Stimulated activated CD8-positive, alpha-beta memory T cell treated with anti-CD3 and anti-CD28 coated beads, Interleukin-15, amount 100 ng/mL, for 1 hour (primary cell): ENCODE results near the gene ITGB2.

ENCODE experiments used
- DNase-seq: peaks from one replicate; pipeline ENCODE4 v3.0.0-alpha.2; 2020; ENCODE audit warnings: low read depth

ITGB2 gene

DNA sequence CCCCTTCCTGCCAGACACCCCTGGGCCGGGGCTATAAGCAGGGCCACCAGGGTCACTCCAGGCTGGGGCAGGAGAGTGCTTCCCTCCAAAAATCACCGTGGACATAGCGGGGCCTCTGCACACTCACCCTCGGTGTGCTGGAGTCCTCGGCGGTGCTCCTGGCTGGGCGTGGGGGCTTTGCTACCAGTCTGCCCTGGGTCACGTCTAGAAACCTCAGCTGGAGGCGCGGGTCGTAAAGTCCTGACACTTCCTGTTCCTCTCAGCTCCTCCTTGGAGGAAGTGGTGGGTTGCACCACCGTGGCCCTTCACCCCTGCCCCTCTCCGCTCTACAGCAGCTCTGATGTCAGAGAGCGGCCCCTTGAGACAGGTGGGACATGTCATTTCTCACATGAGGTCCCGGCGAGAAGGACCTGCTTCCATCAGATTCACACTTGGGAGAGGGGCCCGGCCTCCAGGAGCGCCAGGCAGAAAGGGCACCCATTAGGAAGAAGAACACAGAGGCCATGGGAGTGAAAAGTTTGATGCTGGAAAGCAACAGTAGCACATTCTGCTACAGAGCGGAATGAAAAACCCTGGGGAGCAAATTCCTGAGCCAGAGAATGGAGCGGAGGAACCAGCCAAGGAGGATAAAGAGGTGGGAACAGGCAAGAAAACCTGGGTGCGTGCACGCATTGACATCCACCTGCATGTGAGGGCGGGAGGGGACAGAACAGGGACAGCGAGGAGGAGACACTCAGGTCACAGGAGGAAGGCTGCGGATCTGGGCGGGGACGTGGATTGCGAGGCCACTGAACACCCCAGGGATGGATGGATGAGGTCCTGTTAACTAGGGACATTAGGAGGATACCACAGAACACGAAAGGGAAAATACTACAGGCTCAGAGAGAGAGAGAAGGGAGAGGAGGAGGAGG lies at the start of gene ITGB2:
Gene ITGB2, minus strand, starts transcription at position 206 of the 911 bp plus-strand sequence. CDS start 10,117 bp downstream, outside the sequence.
- DNase-seq, result no peak

DNA sequence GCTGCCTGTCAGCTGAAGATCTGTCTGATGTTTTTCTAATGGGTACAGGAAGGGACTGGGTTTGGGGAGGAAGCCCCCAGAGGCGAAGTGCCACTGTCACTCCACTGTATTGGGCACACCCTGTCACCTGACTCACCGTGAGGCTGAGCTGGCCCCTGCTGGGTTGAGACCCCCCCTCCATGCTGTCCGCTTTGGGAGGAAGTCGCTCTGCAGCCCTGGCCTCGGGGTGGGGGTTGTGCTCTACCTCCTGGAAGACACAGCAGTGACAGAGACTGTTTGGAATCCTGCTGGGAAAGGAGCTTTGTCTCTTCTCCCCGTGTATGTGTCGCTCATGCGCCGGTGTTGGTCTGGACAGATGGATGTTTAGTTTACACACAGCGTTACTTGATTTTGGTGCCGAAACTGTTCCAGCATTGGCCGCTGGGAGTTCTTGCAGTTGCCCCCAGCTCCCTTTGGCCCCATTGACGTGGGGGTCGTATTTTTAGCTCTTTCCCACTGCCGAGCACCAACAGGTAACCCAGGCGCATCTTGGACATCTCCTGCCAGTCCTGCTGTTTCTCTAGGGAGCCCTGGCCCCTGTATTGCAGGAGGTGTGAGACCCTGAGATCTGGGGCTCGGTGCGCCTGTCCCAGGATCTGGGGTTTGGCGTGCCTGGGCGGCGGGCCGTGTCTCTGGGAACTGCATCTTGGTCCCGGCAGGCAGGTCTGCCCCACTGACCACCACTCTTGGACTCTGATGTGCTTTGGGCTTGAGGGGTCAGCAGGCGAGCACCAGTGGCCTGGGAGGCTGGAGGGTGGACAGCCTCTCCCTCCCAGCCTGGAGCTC lies 49.4 kb upstream of the ITGB2 start:
- DNase-seq, result no peak

DNA sequence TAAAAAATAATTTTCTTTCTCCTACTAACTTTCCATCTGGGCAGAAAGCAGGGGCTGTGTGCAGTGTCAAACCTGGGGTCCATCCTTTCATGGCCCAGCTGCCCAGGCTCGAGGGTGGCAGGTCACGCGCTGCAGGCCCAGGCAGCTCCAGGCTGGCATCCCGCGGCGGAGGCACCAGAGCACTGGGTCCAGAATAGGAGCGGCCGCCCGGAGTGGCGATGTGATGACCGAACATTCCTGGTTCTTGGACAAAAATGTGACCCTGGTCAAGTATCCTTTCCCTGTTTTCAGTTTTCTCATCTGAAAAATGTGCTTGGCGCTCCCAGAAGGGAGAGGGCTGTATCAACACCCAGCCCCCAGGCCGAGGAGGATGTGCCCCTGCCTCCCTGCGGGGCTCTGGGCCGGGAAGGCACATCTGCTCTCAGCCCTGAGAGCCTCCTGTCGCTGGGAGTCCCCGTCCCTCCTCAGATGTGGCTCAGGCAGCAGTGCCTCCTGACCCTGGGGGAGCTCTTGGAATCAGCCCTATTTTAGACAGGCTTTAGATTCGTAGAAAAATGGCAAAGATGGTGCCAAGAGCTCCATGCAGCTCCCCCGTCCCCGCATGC lies 48.5 kb upstream of the ITGB2 start:
- no peak for DNase-seq

DNA sequence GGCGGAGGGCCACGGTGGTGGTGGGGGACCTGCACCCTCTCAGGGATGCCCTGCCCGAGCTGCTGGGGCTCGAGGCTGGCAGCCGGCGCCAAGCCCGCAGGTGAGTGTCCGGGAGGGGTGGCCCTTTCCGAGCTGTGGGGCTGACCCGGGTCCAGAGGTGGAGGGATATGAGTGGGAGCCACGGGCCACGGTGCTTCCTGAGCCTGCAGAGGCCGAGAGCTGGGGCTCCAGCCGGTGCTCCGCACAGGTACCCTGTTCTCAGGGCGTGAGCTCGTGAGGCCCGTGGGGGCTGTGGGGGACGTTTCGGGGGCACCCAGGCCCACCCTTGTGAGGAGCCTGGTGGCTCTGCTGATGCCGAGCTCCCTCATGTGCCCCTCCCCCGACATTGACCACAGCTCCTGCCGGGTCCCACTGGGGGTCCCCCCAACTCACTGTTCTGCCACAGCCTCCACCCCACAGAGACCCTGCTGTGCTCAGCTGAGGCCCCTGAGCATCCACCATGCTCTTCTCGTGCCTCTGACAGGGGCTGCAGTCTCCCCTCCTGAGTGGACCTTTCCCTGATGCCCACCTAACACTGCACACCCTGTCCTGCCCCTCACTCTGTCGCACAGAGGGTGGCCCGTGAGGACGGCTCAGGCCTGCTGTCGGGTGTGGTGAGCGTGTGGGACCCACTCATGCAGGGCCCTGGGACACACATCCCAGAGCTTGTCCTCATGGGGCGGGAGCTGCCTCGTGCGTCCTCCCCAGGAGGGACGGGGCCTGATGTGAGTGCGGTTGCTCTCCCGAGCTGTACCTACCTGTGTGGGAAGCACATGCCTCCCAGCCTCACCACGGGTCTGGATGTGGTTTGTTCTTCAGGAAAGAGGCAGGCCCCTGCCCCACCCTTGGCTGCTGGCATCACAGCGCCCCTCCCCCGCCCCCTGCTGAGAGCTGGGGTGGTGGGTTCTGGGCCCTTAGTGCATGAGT lies 46.7 kb upstream of the ITGB2 start:
- no peak for DNase-seq

DNA sequence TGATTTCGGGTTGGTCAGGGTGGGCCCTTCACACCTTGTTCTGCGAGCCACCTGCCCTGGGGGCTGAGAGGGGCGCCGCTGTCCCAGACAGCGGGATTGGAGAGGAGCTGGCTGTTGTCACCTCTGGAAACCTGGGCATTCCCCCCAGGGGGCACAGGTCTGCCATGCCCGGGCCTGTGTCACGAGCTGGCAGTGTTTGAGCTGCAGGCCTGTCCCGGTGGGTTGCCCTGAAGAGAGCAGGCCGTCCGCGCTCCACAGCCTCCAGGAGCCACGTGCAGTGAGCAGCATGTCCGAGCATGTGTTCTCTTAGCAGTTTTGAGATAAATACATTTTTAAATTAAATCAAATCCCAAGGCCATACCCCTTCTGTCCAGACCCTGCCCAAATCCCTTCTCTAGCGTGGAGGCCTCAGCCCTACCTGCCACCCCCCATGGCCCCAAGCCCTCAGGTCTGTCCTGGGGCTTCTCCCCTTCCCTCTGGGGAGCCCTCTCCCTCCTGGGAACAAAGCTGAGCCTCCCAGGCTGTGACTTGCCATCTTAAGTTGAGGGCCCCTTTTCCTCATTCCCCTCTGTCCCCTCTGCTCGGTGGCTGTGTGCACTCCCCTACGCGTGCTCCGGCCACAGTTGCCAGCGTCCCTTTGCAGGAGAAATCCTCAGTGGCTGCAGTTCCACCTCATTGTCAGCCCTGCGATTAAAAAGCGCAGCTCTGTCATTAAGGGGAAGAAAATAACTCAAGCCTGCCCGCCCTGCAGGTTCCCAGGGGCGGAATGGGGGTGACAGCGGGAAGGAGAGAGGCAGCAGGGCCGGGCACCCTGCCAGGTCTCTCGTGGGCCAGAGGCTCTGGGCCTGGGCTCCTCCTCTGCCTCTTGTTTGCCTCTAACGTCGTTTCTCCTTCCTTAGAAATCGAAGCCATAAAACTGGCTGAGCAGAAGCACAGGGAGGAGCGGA lies 45.7 kb upstream of the ITGB2 start:
- DNase-seq, result no peak

DNA sequence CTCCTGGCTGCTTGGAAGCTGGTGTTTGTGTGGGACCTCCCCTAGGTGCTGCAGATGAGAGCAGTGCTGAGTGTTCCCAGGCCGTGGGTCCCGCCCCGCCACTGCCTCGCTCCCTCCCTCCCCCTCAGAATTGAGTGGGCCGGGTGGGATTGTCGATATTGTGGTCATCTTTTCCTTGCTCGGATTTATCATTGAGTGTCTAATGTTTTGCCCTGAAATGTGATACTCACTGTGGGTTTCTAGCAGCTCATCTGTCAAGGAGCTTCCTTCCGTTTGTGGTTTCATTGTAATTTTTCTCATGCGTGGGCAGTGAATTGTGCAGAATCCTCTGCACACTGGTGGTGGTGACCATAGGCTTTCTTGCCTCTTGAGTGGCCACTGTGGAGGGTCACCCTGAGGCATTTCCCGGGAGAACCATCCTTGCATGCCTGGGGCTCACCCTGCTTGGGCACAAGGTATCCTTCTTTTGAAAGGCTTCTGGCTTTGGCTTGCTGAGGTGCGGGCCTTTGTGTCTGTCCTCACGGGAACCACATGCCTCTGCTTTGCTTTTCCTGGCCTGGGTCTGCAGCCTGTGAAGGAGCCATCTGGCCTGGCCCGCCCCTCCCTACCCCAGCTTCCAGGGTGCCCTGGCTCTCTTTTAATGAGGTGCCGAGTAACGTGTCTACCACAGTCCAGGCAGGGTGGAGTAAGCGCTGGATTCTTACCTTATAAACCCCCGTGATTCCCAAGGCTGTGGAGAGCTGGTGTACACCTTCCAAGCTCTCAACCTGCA lies 44.7 kb upstream of the ITGB2 start:
- no peak for DNase-seq

DNA sequence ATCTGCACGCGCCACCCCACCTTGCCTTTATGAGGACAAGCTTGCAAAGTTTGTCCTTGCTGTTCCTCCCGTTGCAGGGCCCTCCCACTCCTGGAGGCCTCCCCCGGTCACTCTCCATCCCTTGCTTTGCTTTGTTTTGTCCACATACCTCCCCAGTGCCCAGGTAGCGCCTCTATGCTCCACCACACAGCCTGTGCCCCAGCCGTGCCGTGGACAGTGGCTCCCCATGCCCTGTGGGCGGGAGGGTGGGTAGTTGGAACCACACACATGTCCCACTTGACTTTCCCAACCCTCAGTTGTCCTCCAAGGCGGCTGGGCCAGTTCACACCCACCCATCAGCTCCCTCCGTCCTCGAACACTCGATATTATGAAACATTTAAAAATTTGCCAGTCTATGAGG lies 43.7 kb upstream of the ITGB2 start:
- DNase-seq, result no peak

DNA sequence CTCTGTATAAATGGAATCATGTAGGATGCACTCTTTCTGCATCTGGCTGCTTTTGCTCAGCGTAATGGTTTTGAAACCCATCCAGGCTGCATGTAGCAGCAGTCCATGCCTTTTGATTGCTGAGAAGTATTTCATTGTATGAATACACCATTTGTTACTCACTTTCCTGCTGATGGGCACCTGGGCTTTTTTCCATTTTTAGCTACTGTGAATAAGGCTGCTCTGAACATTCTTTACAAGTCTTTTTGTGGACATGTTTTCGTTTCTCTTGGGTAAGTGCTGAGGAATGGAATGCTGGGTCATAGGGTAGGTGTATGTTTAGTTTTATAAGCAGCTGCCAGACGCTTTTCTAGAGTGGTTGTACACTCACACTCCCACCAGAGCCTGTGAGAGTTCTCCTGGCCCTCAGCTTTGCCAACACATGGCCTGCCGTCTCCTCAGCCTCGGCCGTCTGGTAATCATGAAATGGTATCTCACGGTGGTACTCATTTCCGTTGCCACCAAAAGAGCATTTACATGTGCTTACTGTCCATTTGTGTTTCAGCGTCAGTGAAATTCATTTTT lies 41.8 kb upstream of the ITGB2 start:
- no peak for DNase-seq

DNA sequence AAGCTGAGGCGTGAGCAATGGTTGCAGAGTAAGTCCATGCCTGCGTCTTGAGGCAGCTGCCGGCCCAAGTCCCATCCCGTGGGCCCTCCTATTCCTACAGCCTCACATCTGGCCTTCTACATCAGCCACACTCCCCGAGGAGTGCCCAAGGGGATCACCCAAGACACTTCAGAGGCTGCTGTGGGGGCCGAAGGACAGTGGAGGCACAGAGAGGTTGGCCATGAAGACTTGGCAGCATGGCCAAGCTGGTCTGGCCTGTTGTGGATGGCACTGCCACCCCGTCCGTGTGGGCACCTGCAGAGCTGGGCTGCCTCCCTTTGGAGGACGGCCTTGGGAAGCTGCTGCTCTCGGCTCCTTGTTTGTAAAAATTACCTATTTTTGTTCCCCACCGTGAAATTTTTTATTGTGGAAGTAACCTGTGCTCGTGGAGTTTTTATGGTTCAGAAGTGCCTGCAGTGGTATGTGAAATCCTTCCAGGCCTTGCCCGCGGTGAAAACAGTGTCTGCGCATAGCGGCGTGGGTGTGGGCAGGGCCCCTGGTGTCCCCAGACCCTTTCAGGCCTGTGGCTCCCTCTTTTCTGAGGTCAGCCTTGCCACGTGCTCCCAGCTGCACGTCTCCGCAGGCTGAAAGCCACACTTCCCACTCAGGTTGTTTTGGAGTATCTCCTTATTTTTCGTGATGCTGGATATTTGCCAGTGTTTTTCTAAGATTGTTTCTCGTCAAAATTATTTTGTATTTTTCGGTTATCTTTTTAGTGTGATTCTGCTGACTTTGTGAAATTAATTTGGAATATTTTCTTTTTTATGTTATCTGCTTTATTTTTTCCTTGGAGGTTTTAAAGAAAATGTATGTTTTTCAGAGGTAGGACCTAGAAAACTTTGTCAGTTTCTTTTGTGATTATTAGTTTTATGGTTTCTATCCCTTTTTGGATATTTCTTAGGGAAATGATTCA lies 39.7 kb upstream of the ITGB2 start:
- DNase-seq, result no peak

DNA sequence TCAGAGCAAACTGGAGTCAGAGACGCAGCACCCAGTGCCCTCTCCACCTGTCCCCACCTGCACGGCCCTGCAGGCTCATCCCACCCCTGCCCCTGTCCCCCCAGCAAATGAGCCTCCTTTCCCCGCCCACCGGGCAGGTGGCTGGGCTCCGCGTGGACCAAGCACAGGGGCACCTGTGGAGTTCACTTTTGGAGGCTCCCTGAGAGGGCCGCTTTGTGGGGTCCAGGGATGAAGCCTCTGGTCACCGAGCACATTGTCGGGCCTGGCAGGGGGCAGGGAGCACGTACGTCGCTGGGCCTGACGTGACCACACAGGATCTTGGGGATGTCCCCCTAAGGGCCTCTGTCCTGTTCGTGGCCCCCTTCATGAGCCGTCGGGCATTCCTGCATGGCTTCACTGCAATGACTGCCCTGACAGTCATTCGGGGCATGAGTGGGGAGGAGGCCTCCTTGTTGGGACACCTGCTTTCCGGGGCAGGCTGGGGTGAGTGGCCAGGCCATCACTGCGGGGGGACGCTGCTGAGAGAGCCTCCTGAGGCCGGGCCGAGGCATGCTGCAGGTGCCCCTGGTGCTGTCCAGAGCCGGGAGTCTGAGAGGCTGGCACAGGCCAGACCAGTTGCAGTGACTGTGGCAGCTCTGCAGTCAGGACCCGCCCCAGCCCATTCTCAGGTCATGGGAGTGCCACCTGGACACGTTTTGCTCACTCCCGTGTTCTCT lies 38.8 kb upstream of the ITGB2 start:
- no peak for DNase-seq

DNA sequence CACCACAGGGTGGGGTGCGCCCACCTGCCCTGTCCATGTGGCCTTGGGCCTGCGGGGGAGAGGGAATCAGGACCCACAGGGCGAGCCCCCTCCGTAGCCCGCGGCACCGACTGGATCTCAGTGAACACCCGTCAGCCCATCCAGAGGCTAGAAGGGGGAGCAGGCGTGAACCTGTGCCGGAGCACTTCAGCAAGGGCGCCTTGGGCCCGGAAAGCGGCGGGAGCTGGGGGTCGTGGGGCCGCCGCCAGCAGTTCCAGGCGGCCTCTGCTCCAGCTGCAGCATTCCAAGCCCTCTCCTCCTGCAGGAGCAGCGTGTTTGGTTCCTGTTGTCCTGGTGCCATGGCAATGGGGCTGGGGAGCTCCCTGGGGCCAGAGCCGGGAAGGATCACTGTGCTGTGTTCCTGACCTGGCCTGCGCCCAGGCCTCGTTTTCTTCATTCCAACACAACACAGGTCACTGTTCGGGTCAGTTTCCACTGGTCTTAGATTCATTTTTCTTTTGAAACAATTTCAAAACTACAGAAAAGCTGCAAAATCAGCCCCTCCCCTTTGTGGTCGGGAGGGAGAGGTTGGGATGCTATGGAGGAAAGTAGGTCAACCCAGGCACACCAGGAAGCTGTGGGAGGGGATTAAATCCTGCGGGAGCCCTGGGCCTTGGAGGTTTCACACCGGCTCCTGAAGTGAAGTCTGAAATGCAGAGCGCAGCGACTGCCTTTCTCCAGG lies 37.9 kb upstream of the ITGB2 start:
- DNase-seq, result no peak

DNA sequence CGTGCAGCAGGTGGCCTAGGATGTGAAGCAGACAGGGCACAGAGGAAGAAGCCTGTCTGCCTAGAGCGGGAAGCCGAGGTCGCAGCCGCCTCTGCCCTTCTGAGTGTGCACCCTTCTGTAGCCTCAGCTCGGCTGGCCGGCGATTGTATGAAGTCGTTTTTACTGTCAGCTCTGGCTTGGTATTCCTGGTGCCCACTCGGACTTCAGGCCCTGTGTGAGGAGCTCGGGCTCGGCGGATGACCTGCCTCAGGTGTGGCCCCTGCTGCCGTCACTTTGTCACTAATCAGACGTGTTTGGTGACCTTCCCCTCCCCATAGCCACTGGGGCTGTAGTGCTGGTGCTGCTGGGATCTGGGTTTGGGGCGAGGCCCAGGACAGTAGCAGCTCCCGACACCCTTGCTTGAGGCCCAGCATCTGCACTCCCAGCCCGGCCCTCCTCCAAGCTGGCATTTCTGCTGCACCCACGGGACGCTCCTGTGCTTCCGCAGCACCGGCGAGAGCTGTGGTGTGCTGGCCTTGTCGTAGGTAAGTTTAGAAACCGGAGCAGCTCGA lies 37.3 kb upstream of the ITGB2 start:
- no peak for DNase-seq

DNA sequence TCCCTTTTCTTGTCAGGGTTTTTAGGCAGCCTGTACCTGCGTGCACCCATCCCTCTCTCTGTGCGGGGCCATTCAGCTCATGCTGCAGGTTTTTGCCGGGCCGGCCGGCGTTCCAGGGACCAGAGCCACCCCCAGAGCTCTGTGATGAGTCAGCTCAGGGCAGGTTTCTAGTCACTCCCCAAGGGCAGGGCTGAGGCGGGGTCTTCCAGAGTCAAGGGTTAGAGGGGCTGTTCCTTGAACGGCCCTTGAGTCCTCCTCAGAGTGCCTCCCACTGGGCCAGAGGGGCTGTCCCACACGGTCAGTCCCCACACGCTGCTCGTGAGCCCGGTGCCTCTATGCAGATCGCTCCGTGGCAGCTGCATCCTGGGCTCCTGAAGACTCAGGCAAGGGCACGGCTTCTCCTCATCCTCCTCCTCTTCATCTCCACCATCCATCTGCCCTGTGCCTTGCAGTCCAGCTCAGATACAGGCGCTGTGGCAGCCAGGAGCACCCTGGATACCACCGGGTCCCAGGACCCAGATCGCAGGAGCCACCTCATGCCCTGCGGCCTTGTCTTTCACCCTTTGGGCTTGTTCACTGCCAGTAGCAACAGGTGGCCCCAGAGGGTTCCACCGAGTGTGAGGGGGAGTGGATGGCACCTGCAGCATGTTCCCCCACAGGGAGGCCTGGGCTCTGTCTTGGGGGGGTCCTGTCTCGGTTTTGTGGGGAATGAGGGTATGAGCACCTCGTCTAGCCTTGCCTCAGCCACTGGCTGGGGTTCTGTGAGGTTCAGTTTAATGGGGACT lies 36.5 kb upstream of the ITGB2 start:
- DNase-seq, result no peak

DNA sequence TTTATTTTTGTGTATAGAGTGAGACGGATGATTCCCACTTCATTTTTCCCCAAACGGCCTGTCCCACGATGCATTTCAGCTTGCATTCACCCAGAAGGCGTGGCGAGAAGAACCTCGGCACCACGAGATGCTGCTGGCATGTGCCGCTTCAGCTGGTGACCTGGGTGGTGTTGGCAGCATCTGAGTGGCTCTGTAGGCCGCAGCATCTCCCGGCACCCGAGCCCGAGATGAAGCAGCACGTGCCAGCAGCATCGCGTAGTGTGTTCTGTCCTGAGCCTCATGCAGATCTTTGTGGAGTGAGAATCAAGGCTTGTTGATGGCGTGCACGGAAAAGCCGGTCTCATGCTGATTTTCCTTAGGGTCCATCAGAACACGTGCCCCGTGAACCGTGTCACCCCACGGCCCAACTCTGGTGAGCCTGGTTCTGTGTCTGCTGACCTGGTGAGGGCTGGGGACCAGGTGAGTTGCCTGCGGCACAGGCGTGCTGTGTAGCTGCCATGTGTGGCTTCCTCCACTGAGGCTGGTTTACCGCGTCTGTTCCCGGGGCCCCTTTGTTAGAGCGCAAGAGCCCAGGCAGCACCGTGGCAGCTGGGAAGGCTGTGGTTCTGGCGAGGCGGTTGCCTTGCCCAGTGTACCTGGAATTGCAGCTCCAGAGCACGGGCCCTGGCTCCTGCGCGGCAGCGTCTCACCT lies 35.8 kb upstream of the ITGB2 start:
- no peak for DNase-seq

DNA sequence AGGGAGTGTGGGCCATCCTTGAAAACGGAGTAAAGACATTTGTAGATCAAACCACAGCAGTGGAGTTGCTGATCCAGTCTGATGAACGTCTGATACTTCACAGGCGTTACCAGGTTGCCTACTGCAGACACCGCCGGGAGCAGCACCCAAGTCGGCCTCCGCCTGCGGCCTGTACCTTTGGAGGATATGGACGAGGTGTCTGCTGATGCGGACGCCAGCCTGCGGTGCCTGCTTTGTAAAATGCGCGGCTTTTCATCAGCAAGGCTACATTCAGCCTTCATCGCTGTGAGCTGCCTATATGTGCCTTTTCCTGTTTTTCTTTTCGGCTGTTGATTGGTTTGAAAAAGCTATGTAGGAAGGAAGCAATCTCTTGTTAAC lies 35.1 kb upstream of the ITGB2 start:
- no peak for DNase-seq
